K562 treated with DMSO at 1 percent for 12 hours (cell line): ENCODE data around the gene KRTCAP2. TPM values are rescaled to one million over a fixed set of nuclear protein-coding genes. Genes with fewer than 3 reads are reported as not detected.

Source experiments
- total RNA-seq: library from RNA; unstranded; fragments of 300-600 nt; gene quantifications from 2 replicates; pipeline ENCODE4 v1.2.3, GENCODE V29; 2022; ENCODE audit not compliant: insufficient read depth

KRTCAP2 gene
- total RNA-seq = 303 and 367 TPM in 2 replicates

GRCh38 chr1:155172732-155173477 lies at the start of gene KRTCAP2:
Gene KRTCAP2 (minus strand): TSS chr1:155173304. CDS start chr1:155173224, 80 bp downstream.

GRCh38 chr1:155208541-155209311 lies 35.6 kb upstream of the KRTCAP2 start, which contains the start of gene MTX1:
Gene MTX1 (plus strand): TSS chr1:155208695. CDS start chr1:155208805, 110 bp downstream.

GRCh38 chr1:155207806-155208540 lies 34.9 kb upstream of the KRTCAP2 start, which contains the start of gene THBS3:
Gene THBS3 (minus strand): TSS chr1:155207897. CDS start chr1:155207876, 21 bp downstream.

GRCh38 chr1:155173478-155174323 lies 597 bp upstream of the KRTCAP2 start, which contains the start of gene TRIM46:
Gene TRIM46 (plus strand): TSS chr1:155173849. CDS start chr1:155173967, 118 bp downstream.

GRCh38 chr1:155139895-155140629 lies 33.0 kb downstream of the KRTCAP2 start, which contains the start of gene DPM3:
Gene DPM3 (minus strand): TSS chr1:155140531. CDS start chr1:155140240, 291 bp downstream.

GRCh38 chr1:155135415-155136028 lies 37.6 kb downstream of the KRTCAP2 start, which contains the start of gene SLC50A1:
Gene SLC50A1 (plus strand): TSS chr1:155135852. CDS start chr1:155135912, 60 bp downstream.

GRCh38 chr1:155127105-155127966 lies 45.8 kb downstream of the KRTCAP2 start, which contains the start of gene EFNA1:
Gene EFNA1 (plus strand): TSS chr1:155127876. CDS start chr1:155127978, 102 bp downstream.

Other genes with a start within 250 kb of the KRTCAP2 start
- 12.9 and 20.3 TPM in 2 replicates for gene PMVK, start 236.6 kb downstream of the KRTCAP2 start, total RNA-seq
- gene PBXIP1, start 217.2 kb downstream of the KRTCAP2 start, total RNA-seq = 15.6 and 22.5 TPM in 2 replicates
- 29.6 and 51.5 TPM in 2 replicates for gene PYGO2, start 211.5 kb downstream of the KRTCAP2 start, total RNA-seq
- gene SHC1, start 202.6 kb downstream of the KRTCAP2 start, total RNA-seq = 26.5 and 56.6 TPM in 2 replicates
- gene CKS1B, start 198.6 kb downstream of the KRTCAP2 start, total RNA-seq = 450 and 472 TPM in 2 replicates
- gene FLAD1, start 190.0 kb downstream of the KRTCAP2 start, total RNA-seq = 39.5 and 45.7 TPM in 2 replicates
- gene LENEP, start 179.7 kb downstream of the KRTCAP2 start, total RNA-seq = not detected in 2 replicates
- 31.1 and 37.0 TPM in 2 replicates for gene ZBTB7B, start 170.5 kb downstream of the KRTCAP2 start, total RNA-seq
- 0.99 and 2.2 TPM in 2 replicates for gene DCST2, start 139.5 kb downstream of the KRTCAP2 start, total RNA-seq
- gene DCST1, start 139.5 kb downstream of the KRTCAP2 start, total RNA-seq = not detected in 2 replicates
- gene ADAM15, start 122.0 kb downstream of the KRTCAP2 start, total RNA-seq = 44.7 and 44.9 TPM in 2 replicates
- 11.9 and 16.0 TPM in 2 replicates for gene EFNA4, start 109.6 kb downstream of the KRTCAP2 start, total RNA-seq
- gene EFNA3, start 94.5 kb downstream of the KRTCAP2 start, total RNA-seq = 5.3 and 6.7 TPM in 2 replicates
- gene EFNA1, start 45.4 kb downstream of the KRTCAP2 start, total RNA-seq = 3.9 and 5.4 TPM in 2 replicates
- gene SLC50A1, start 37.5 kb downstream of the KRTCAP2 start, total RNA-seq = 106 and 112 TPM in 2 replicates
- gene DPM3, start 32.8 kb downstream of the KRTCAP2 start, total RNA-seq = 98.9 and 177 TPM in 2 replicates
- 0.26 TPM in 1 of 2 replicates, not detected in the other for gene TRIM46, start 545 bp upstream of the KRTCAP2 start, total RNA-seq
- gene THBS3, start 34.6 kb upstream of the KRTCAP2 start, total RNA-seq = 3.1 and 3.3 TPM in 2 replicates
- gene MTX1, start 35.4 kb upstream of the KRTCAP2 start, total RNA-seq = 61.9 and 73.8 TPM in 2 replicates
- 19.8 and 37.2 TPM in 2 replicates for gene ENTREP3, start 82.2 kb upstream of the KRTCAP2 start, total RNA-seq
- gene SCAMP3, start 89.1 kb upstream of the KRTCAP2 start, total RNA-seq = 109 and 129 TPM in 2 replicates
- gene CLK2, start 100.2 kb upstream of the KRTCAP2 start, total RNA-seq = 21.7 and 62.2 TPM in 2 replicates
- gene HCN3, start 104.2 kb upstream of the KRTCAP2 start, total RNA-seq = 2.8 and 5.7 TPM in 2 replicates
- gene PKLR, start 128.1 kb upstream of the KRTCAP2 start, total RNA-seq = 15.7 and 16.2 TPM in 2 replicates
- 206 and 210 TPM in 2 replicates for gene FDPS, start 135.6 kb upstream of the KRTCAP2 start, total RNA-seq
- gene RUSC1, start 147.6 kb upstream of the KRTCAP2 start, total RNA-seq = 46.8 and 76.3 TPM in 2 replicates